Activated CD4-positive, CD25-positive, alpha-beta regulatory T cell treated with anti-CD3 and anti-CD28 coated beads, Interleukin-2, amount 50 U/mL, for 24 hours (primary cell): ENCODE data around the gene COG1.
"Not testable (repeated sequence)": the region's sequence is repeated elsewhere in the genome, so short reads cannot be mapped to it uniquely, and the experiment has no call there.

ENCODE experiments used
- ATAC-seq, 2 donors: fragments of 150-1000 bp; cut with Tn5 transposase; one replicate each; pipeline ENCODE4 v1.10.0; 2021; ENCODE audit warnings: mild to moderate bottlenecking in 1 of 2, moderate library complexity in 1 of 2

The COG1 gene, protein sequence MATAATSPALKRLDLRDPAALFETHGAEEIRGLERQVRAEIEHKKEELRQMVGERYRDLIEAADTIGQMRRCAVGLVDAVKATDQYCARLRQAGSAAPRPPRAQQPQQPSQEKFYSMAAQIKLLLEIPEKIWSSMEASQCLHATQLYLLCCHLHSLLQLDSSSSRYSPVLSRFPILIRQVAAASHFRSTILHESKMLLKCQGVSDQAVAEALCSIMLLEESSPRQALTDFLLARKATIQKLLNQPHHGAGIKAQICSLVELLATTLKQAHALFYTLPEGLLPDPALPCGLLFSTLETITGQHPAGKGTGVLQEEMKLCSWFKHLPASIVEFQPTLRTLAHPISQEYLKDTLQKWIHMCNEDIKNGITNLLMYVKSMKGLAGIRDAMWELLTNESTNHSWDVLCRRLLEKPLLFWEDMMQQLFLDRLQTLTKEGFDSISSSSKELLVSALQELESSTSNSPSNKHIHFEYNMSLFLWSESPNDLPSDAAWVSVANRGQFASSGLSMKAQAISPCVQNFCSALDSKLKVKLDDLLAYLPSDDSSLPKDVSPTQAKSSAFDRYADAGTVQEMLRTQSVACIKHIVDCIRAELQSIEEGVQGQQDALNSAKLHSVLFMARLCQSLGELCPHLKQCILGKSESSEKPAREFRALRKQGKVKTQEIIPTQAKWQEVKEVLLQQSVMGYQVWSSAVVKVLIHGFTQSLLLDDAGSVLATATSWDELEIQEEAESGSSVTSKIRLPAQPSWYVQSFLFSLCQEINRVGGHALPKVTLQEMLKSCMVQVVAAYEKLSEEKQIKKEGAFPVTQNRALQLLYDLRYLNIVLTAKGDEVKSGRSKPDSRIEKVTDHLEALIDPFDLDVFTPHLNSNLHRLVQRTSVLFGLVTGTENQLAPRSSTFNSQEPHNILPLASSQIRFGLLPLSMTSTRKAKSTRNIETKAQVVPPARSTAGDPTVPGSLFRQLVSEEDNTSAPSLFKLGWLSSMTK

DNA sequence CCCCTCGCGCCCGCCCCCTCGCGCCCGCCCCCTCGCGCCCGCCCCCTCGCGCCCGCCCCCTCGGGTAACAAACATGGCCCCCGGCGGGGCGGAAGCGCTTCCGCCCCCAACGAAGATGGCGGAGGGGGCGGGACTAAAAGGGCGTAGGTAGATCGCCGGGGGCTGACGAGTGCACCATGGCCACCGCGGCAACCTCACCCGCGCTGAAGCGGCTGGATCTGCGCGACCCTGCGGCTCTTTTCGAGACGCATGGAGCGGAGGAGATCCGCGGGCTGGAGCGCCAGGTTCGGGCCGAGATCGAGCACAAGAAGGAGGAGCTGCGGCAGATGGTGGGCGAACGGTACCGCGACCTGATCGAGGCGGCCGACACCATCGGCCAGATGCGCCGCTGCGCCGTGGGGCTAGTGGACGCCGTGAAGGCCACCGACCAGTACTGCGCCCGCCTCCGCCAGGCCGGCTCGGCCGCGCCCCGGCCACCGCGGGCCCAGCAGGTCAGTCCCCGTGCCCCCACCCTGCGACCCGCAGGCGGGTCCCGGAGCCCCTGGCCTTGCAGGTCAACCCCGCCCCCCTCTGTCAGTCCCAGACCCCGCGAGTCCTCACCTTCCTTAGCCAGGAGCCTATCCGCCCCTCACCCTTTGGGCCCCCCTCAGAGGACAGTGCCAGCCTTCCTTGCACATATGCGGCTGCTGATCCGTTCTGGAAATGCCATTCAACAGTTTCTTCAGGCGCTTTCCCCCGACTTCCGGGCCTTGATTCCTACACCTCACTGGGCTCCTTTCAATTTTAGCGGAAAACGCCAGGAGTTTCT, at the start of gene COG1:
Gene COG1 (plus strand): TSS at position 162 of the 808 bp plus-strand sequence. CDS start 15 bp downstream, at position 177.
- peak; percentile 81 to 82 for ATAC-seq

DNA sequence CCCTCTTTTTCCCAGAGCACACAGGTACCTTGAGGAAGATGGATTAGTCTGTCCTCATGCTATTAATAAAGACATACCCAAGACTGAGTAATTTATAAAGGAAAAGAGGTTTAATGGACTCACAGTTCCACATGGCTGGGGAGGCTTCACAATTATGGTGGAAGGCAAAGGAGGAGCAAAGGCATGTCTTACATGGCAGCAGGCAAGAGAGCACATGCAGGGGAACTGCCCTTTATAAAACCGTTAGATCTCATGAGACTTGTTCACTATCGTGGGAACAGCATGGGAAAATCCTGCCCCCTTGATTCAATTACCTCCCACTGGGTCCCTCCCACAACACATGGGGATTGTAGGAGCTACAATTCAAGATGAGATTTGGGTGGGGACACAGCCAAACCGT, 48.6 kb upstream of the COG1 start:
- not testable (repeated sequence) for ATAC-seq

DNA sequence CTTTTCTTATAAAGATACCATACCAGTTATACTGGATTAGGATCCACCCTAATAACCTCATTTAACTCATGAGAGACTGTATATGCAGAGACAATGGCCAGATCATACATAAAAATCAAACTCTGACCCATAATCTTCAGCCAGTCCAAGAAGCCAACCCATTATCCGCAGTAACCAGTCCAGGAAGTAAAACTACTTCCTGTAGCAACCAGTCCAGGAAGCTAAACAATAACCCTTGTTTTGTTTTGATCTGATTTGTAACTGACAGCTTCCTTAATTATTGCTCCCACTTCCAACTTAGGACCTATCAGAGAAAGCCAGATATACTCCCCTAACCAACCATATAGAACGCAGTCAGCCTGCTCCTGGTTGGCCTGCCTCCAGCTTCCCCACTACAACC, 47.2 kb upstream of the COG1 start:
- no peak for ATAC-seq

DNA sequence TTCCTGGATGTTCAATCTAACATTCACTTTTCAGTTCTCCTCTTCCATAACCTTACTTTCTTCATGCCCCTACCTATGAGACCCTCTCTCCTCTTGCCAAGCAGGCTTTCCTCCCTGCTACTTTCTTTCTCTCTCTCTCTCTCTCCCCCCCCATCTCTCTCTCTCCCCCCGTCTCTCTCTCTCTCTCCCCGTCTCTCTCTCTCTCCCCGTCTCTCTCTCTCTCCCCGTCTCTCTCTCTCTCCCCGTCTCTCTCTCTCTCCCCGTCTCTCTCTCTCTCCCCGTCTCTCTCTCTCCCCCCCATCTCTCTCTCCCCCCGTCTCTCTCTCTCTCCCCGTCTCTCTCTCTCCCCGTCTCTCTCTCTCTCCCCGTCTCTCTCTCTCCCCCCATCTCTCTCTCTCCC, 45.1 kb upstream of the COG1 start:
- not testable (repeated sequence) for ATAC-seq

DNA sequence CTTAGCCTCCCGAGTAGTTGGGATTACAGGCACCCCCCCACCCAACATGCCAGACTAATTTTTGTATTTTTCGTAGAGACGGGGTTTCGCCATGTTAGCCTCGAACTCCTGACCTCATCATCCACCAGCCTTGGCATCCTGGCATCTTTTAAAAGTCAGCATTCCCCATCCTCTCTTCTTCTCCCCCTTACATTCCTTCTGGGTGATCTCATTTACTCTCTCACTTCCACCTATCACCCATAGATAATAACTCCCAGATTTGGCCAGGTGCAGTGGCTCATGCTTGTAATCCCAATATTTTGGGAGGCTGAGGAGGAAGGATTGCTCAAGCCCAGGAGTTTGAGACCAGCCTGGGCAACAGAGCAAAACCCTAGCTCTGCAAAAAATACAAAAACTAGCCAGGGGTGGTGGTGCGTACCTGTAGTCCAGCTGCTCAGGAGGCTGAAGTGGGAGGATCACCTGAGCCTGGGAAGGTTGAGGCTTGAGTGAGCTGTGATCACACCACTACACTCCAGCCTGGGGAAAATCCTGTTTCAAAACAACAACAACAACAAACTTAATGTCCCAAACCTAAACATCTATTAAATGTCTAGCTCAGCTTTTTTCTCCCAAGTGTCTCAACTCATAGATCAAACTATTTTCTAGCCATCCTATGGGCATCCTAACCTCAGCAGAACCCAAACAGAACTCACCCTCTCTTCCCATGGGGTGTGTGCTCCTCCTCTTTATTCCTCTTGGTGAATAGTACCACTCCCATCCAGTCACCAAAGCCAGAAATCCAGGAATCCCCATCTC, 44.1 kb upstream of the COG1 start:
- ATAC-seq = no peak

DNA sequence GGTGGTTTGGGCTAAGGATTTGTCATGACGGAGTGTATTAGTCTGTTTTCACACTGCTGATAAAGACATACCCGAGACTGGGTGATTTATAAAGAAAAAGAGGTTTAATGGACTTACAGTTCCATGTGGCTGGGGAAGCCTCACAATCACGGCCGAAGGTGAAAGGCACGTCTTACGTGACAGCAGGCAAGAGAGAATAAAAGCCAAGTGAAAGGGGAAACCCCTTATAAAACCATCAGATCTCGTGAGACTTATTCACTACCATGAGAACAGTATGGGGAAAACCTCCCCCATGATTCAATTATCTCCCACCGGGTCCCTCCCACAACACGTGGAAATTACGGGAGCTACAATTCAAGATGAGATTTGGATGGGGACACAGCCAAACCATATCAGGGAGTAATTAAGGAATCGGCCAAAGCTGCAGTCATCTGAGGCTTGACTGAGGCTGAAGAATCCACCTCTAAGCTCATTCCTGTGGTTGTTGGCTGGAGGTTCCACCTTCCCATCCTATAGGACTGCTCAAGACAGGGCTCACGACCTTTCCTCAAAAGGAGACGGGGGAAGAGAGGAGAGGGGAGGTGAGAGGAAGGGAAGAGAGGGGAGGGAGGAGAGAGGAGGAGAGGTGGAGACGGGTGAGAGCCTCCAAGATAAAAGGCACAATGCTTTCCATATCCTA, 42.1 kb upstream of the COG1 start:
- ATAC-seq = not testable (repeated sequence)

DNA sequence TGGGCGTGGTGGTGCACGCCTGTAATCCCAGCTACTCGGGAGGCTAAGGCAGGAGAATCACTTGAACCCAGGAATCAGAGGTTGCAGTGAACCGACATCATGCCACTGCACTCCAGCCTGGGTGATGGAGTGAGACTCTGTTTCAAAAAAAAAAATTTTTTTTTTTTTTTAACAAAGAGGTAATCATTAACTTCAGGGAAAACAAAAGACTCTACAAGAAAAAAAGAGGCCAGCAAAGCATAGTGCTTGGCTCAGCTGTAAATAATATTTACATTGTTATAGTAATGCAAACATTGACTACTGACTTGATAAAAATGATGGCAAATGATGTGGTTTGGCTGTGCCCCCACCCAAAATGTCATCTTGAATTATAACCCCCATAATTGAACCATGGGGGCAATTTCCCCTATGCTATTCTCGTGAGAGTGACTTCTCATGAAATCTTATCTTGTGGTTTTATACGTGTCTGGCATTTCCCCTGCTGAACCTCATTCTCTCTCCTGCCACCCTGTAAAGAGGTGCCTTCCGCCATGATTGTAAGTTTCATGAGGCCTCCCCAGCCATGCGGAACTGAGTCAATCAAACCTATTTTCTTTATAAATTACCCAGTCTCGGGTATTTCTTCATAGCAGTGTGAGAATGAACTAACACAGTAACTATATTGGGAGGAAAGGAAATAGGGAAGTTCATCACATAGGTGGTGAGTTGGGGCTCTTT, 40.8 kb upstream of the COG1 start:
- peak; percentile 20 to 23 for ATAC-seq

DNA sequence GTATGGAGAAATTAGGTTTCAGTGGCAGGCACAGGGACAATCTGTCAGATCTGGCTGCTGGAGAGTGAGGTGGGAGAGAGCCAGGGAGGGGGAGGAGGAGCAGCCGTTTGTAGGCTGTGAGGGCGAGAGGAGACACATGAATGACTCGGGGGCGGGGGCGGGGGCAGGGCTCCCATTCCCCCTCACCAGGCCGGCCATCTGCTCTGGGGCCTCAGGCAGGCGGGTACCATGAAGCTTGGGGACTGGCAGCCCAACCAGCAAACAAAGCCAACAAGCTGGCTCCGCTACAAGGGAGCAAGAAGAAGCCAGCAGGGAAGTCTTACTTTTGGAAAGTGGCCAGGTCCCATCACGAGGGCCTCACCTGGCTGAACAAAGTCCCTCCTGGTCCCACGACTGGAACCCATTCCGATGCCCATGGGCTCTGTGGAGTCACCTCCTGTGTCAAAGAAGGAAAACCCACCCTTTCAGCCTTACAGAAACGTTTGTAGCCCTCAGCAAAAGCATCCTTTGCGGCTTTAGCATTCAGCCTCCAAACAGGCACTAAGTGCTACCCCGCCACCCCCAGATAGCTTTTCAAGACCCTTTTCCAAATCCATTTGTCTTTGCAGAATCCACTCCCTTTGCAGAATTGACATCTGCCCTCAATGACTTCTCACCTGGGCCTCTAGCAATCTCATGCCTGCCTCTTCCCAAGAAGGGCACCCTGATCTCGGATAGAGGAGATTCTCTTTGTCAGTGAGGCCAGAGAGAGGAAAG, 37.3 kb upstream of the COG1 start:
- no peak for ATAC-seq

DNA sequence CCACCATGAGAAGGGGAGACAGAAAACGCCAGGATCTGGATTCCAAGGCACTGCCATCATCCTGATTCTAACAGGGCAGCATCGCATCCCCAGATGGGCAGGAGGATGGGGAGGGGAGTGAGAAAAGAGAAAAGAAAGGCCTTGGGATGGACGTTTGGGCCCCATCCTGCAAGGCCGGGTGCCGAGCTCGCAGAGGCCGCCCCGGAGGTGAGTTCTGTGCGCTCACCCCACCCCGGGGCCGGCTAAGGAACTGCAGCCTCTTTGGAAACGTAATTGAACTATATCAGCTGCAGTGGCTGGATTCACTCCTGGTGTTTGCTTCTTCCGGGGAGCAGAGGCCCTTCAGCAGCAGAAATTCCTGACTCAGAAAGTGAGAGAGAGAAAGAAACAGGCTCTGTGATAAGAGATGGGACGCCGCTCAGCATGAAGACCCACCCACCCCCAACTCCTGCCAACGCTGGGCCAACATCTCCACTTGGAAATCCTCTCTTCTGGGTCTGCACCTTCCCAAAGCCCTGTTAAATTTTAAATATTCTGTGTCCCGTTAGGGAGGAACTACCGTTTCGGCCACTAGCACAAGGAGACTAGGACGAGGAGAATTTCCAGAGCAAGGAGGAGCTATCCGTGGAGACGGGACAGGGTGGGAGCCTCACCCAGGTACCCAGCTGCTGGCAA, 36.6 kb upstream of the COG1 start:
- peak; percentile 56 to 58 for ATAC-seq

DNA sequence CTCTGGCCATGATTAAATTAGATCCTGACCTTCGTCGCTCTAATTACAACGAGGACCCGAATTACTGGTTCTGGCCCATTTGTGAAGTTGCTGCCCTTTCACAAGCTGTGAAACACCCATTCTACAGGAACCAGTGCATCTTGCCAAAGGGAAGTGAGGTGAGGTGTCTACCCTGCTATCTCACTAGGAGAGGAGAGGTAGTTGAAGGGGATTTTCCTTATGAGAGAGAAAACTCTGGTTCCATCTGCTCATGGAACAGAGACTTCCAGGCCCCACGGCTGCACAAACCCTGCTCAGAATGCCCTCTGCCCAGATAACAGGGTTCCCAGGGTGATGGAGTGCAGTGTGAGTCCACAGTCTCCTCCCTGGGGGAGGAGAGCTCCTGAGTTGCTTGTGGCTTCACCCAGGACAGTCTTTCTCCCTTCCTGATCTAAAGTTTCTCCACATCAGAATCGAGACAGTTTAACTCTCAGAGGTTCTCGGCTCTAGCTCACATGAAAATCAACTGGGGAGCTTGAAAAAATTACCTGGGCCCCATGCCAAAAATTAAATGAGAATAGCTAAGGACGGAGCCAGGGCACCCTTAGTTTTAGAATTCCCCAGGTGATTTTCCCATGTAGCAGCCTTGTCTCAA, 35.9 kb upstream of the COG1 start:
- ATAC-seq = no peak

DNA sequence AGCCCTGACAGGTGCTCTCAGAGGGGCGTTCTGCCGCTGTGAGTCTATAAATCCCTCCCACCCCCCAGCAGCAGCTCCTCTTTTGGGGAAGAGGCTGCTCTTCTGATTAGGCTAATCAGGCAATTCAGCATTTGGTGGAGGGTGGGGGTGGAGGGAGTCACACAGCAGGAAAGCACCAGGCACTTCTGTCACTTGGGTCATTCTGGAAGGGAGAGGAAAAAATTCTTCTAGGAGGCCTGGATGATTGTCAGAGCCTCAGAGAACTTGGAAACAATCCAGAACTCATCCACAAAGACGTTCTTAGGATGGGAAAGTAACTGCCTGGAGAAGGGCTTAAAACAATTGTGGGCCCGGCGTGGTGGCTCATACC, 35.3 kb upstream of the COG1 start:
- no peak for ATAC-seq

DNA sequence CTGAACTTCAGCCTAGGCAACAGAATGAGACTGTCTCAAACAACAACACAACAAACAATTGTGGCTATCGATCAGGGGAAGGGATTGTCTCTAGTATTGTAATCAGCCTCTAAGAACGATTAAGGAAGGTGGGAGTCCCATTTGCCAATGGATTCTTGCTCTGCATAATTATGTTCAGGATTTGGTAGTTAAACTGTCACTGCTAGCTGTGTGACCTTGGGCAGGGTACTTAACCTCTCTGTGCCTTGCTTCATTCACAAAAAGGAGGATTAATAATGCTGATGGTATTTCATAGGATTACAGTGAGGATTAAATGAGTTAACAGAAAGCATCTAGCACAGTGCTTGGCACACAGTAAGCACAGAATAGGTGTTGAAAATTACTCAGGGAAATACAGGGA, 34.7 kb upstream of the COG1 start:
- no peak for ATAC-seq

DNA sequence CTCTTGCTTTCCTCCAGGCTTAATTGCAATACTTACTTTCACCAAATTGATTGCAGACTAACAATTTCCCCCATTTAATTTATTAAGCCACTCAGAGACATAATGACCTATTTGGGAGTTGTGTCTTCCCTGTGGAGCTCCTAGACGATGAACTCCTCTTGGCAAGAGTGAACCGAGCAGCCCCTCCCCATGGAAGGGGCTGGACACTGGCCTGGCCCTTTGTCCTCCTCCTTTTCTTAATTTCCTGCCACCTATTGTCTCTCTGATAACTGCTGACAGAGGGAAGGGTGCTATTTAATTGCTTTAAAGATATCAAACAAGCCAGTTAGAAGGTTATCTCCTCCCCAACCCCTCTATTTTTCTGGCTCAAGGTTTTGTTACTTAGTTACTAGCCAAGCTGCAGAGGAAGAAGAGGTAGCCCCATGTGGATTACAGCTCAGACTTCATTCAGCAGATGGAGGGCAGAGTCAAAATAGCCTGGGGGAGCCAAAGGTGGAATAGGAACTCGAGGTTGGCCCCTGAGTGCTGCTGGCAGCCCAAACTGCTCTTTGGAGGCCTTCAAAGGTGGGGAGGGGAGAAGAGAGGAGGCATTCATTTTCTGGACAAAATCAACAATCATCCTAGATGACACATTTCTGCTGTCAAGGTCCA, 31.8 kb upstream of the COG1 start:
- ATAC-seq = no peak

DNA sequence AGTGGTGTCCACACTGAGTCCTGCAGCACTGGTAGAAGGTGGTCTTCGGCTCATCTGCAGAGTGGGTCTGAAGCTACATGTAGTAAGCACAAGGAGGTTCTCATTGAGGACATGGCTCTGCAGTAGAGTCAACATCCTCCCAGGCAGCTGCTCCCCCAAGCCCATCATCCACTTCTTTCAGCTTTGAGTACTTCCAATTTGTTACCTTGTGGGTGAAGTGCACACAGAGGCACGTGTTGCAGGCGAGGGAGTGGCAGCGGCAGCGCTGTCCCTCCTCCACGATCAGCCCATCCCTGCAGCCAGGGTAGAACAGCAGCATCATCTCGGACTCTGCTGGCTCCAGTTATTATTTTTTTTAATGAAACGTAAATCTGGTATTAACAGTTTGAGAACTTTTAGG, 29.8 kb upstream of the COG1 start:
- no peak for ATAC-seq

DNA sequence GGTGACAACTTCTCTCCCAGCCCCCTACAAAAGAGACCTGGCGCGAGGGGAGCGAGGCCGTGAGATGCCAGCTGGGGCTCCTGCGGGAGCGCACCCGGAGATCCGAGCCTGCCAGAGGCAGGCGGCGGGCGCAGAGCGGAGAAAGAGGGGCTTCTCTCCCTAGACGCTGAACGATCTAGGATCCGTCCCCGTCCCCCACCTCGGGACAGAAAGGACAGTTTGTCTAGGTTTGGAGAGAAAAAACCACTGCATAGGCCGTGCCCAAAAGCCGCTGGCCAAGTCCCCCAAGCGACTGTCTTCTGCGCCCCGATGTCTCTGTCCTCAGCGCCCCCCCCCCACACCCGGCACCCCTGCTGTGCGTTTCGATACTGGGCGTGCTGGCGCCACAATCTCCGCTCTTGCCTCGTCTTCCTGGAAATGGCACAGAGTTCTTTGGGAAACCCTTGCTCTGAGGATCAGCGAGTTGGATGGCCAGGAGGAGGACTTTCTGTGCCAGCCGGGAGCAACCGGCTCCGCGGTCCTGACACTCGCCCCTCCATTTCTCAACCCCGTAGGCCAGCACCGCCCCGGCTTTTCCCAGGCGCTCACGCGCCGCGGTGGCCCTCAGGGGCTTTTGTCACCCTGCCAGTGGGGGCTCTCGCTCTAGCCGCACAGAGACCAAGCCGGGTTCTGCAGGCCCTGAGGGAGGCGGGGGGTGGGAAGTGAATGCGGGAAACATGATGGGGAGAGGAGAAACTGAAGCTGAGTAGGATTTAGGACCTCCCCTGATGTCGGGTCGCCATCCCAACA, 27.0 kb upstream of the COG1 start:
- ATAC-seq = no peak

DNA sequence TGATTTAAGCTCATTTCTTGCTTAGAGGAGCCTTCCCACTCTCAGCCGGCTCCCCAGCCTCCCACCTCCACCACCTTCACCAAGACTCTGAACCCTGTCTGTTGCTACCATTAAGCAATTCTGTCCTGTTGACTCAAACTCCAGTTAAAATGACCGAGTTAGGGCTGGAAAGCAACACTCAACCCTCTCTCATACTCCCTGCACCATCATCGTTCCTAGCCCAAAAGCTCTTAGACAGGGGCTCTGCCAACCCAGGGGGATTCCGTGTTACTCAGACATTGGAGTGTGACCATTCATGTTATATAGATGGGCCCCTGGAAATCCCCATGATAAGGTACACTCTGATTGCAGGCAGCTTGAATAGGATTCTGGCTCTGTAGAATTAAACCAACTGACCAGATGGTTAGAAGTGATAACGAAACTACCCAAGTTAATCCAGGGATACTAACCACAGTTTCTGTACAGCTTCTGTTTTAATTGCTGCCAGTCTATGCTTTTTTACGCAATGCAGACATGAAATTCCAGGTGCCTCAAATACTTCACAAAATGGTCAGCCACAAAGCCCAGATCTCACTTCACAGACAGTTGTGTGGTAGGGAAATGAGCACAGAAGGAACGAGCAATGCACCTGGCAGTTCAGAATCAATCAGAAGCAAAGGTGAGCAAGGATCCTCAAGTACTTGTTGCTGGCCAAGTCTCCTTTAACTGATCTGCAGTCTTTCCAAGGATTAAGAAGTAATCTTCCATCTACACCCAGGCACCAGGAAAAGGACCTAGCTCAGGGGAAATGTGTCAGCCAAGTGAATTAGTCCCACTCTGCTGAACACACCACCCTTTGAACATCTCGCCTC, 25.9 kb upstream of the COG1 start:
- peak; percentile 77 to 82 for ATAC-seq
